Keratinocyte (primary cell): ENCODE results near the gene THRB.

Source experiments
- CTCF ChIP-seq, 3 experiments: IDR thresholded peaks in 1 of 3; conservative IDR thresholded peaks in 1 of 3; optimal IDR thresholded peaks in 1 of 3; 2 replicates in 2 of 3; 3 replicates in 1 of 3; pipeline versions ENCODE3 to v1.5.1; 2011; ENCODE audit warnings: low read length in 3 of 3, mild to moderate bottlenecking in 3 of 3, moderate library complexity in 2 of 3, control low read depth in 1 of 3, inconsistent platforms in 1 of 3; ENCODE audit not compliant: insufficient read depth in 2 of 3; ENCODE audit errors: extremely low read depth in 1 of 3
- EZH2 ChIP-seq: IDR thresholded peaks from one replicate; pipeline ENCODE4 v1.6.1; 2012; ENCODE audit warnings: inconsistent platforms, mild to moderate bottlenecking, low read length, moderate library complexity

GRCh38 chr3:24378313-24378712 lies 116.3 kb downstream of the THRB start:
- TF ChIP-seq CTCF (optimal IDR thresholded peaks at IDR 0.05 in 1 of 3, IDR thresholded peaks at IDR 0.05 in 1 of 3, conservative IDR thresholded peaks at IDR 0.05 in 1 of 3; ENCODE audit: extremely low read depth in 1 of 3, insufficient read depth in 2 of 3, low read length in 3 of 3) (no peak), EZH2 (no peak)
